MV-4-11 (cell line): Measurements from ENCODE around the gene ARHGAP22.

Source experiments
- DNase-seq: peaks from one replicate; lab custom pipeline; 2025; lab: John Stamatoyannopoulos, UW

Gene ARHGAP22

GRCh38 chr10:48477616-48478015, 127.3 kb downstream of the ARHGAP22 start:
- DNase-seq = no peak

GRCh38 chr10:48477141-48477540, 127.7 kb downstream of the ARHGAP22 start:
- no peak for DNase-seq

GRCh38 chr10:48476279-48476982, 128.4 kb downstream of the ARHGAP22 start:
- no peak for DNase-seq

- DNase-seq = no peak
Observed at GRCh38 chr10:48475943-48476278, 129.0 kb downstream of the ARHGAP22 start.

- DNase-seq = peak; percentile 59
Observed at GRCh38 chr10:48474765-48475365, 130.0 kb downstream of the ARHGAP22 start.

- no peak for DNase-seq
Observed at GRCh38 chr10:48473704-48474103, 131.2 kb downstream of the ARHGAP22 start.

GRCh38 chr10:48472501-48473069, 132.3 kb downstream of the ARHGAP22 start:
- no peak for DNase-seq

- DNase-seq = peak; percentile 26
Observed at GRCh38 chr10:48470893-48471805, 133.7 kb downstream of the ARHGAP22 start.

GRCh38 chr10:48470115-48470892, 134.6 kb downstream of the ARHGAP22 start:
- peak; percentile 74 for DNase-seq

GRCh38 chr10:48469516-48470020, 135.3 kb downstream of the ARHGAP22 start:
- DNase-seq = no peak

- DNase-seq = no peak
Observed at GRCh38 chr10:48468866-48469511, 135.9 kb downstream of the ARHGAP22 start.

- DNase-seq = no peak
Observed at GRCh38 chr10:48468130-48468790, 136.6 kb downstream of the ARHGAP22 start.

GRCh38 chr10:48467669-48468068, 137.2 kb downstream of the ARHGAP22 start:
- no peak for DNase-seq

GRCh38 chr10:48466611-48467240, 138.1 kb downstream of the ARHGAP22 start:
- DNase-seq = no peak

GRCh38 chr10:48465860-48466521, 138.9 kb downstream of the ARHGAP22 start:
- no peak for DNase-seq

- DNase-seq = no peak
Observed at GRCh38 chr10:48464871-48465736, 139.8 kb downstream of the ARHGAP22 start.

- DNase-seq = no peak
Observed at GRCh38 chr10:48464121-48464870, 140.6 kb downstream of the ARHGAP22 start.
